Activated CD8-positive, alpha-beta memory T cell treated with anti-CD3 and anti-CD28 coated beads for 1 hour (primary cell): ENCODE data around the gene OBP2A.

Source experiments
- DNase-seq, 2 donors: peaks; one replicate each; pipeline ENCODE4 v3.0.0-alpha.2; 2020; ENCODE audit warnings: low read depth in 1 of 2; ENCODE audit errors: extremely low read depth in 1 of 2

The OBP2A gene

GRCh38 chr9:135591506-135592330, 45.8 kb downstream of the OBP2A start:
- no peak for DNase-seq

GRCh38 chr9:135592331-135592590, 46.3 kb downstream of the OBP2A start:
- no peak for DNase-seq

GRCh38 chr9:135592625-135593024, 46.7 kb downstream of the OBP2A start:
- DNase-seq = no peak

- no peak for DNase-seq
Measured at GRCh38 chr9:135596211-135596610, 50.3 kb downstream of the OBP2A start.
